Thymus (tissue), 11 donors: ENCODE data around the gene CYFIP1. TPM values are rescaled to one million over a fixed set of nuclear protein-coding genes. Genes with fewer than 3 reads are reported as not detected.
A peak's percentile ranks its signal among the peaks of the same experiment; 100 is the strongest.

ENCODE experiments used
- DNase-seq, 9 donors: peaks; one replicate each; pipeline ENCODE4 v3.0.0-alpha.2; 2013; ENCODE audit warnings: low spot score in 9 of 9, low read depth in 6 of 9, missing footprints in 1 of 9
- H3K27ac ChIP-seq, 2 donors: one replicate each; pipeline ENCODE4 v1.5.1; 2013; ENCODE audit warnings: control low read depth in 1 of 2, low read depth in 1 of 2, low read length in 1 of 2, mild to moderate bottlenecking in 1 of 2, moderate library complexity in 1 of 2
- H3K27me3 ChIP-seq, 2 donors: one replicate each; pipeline ENCODE4 v1.5.1; 2013; ENCODE audit warnings: low read length in 1 of 2; ENCODE audit not compliant: control insufficient read depth in 2 of 2, insufficient read depth in 1 of 2
- H3K36me3 ChIP-seq, 2 donors: one replicate each; pipeline ENCODE4 v1.5.1; 2013; ENCODE audit warnings: low read length in 1 of 2, mild to moderate bottlenecking in 1 of 2, moderate library complexity in 1 of 2; ENCODE audit not compliant: control insufficient read depth in 2 of 2, insufficient read depth in 2 of 2
- H3K4me1 ChIP-seq, 2 donors: one replicate each; pipeline ENCODE4 v1.5.1; 2013; ENCODE audit warnings: low read length in 2 of 2; ENCODE audit not compliant: control insufficient read depth in 2 of 2, insufficient read depth in 2 of 2
- H3K4me3 ChIP-seq, 2 donors: one replicate each; pipeline ENCODE4 v1.5.1; 2013; ENCODE audit warnings: low read length in 2 of 2, control low read depth in 1 of 2, mild to moderate bottlenecking in 1 of 2
- H3K9me3 ChIP-seq, 2 donors: one replicate each; pipeline ENCODE4 v1.5.1; 2013; ENCODE audit warnings: low read length in 1 of 2, mild to moderate bottlenecking in 1 of 2; ENCODE audit not compliant: control insufficient read depth in 2 of 2, insufficient read depth in 1 of 2
- WGBS: extraction: QIAGEN DNeasy Blood & Tissue Kit; methylation state at CpG from one replicate; pipeline ENCODE4 v1.1.7; 2013; 5-methylcytosine and 5-hydroxymethylcytosine counted together
- polyA plus RNA-seq: library from polyadenylated mRNA; stranded (reverse); fragments of 200-250 nt; gene quantifications from one replicate; pipeline ENCODE4 v1.2.3, GENCODE V29; 2013
- total RNA-seq: library from RNA; stranded (reverse); fragments of 120-200 nt; gene quantifications from one replicate; pipeline ENCODE4 v1.2.4, GENCODE V29; 2013
- donor health status: healthy.

Gene CYFIP1
- total and polyA plus RNA-seq, 2 donors = 19.6 to 23.3 TPM

GRCh38 chr15:22893081-22893480 lies 87.1 kb downstream of the CYFIP1 start:
- Histone ChIP-seq H3K36me3 (no peaks in the 10 kb centered on the region), H3K4me3 (no peak overlapping the region), H3K4me1 (peaks cover 0 to 5% of the 10 kb centered on the region in 2 donors), H3K9me3 (no peaks in the 10 kb centered on the region), H3K27ac (no peak overlapping the region), H3K27me3 (no peaks in the 10 kb centered on the region)
- 98% methylated on average over 17 of the region's 17 CpGs for WGBS
- no peak for DNase-seq

- no peaks in the 10 kb centered on the region for H3K36me3 ChIP-seq
- H3K4me3 ChIP-seq = no peak overlapping the region
- H3K27me3 ChIP-seq = no peaks in the 10 kb centered on the region
- H3K9me3 ChIP-seq = no peaks in the 10 kb centered on the region
- H3K4me1 ChIP-seq = peaks cover 0 to 5% of the 10 kb centered on the region in 2 donors
- no peak overlapping the region for H3K27ac ChIP-seq
- DNase-seq = no peak
- 91% methylated on average over 9 of the region's 9 CpGs for WGBS
Observed at GRCh38 chr15:22892333-22892732, 87.8 kb downstream of the CYFIP1 start.

DNA sequence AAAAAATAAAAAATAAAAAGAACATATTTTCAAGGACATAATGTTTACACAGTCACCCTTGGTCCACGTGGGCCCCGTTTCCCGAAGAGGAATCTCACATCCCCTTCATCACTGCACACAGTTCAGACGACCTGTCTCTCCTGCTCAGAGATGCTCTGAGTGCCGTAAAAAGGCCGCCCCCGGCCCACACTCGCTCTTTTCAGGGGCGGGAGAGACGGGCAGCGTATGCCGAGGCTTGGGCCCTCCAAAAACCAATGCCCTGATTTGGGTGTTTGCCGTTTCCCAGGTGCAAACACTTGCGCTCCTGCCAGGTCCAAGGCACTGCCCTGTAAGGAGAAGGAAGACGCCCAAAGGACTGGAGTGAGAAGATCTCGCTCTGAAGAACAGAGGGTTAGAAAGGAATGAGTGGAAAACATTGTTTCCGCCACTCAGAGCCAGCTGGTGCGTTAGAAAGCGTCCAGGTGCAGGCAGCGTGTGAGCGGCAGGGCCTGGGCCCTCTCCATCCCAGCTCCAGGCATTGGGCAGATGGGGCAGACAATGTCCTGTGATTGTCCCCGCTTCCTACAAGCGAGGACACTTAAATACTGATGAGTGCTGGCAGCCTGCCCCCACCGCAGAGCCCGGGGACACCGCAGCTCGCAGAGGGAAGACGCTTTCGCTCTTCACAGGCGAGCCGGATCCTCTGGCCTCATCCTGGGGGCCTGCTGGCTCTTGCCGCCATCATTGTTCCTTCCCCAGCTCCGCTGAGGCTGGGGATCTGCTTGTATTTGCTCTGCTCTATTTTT lies 88.5 kb downstream of the CYFIP1 start:
- H3K4me3 ChIP-seq = no peak overlapping the region
- H3K4me1 ChIP-seq = peaks cover 0 to 5% of the 10 kb centered on the region in 2 donors
- H3K27me3 ChIP-seq = no peaks in the 10 kb centered on the region
- no peaks in the 10 kb centered on the region for H3K9me3 ChIP-seq
- WGBS = 93% methylated on average over 33 of the region's 33 CpGs
- no peak for DNase-seq
- no peak overlapping the region for H3K27ac ChIP-seq
- H3K36me3 ChIP-seq = no peaks in the 10 kb centered on the region

GRCh38 chr15:22890296-22890695 lies 89.9 kb downstream of the CYFIP1 start:
- Histone ChIP-seq H3K9me3 (no peaks in the 10 kb centered on the region), H3K27me3 (no peaks in the 10 kb centered on the region), H3K27ac (peak overlapping the region in 1 of 2 donors; percentile 65), H3K4me3 (no peak overlapping the region), H3K36me3 (no peaks in the 10 kb centered on the region), H3K4me1 (peaks cover 0 to 5% of the 10 kb centered on the region in 2 donors)
- DNase-seq = no peak
- 90% methylated on average over 11 of the region's 11 CpGs for WGBS

DNA sequence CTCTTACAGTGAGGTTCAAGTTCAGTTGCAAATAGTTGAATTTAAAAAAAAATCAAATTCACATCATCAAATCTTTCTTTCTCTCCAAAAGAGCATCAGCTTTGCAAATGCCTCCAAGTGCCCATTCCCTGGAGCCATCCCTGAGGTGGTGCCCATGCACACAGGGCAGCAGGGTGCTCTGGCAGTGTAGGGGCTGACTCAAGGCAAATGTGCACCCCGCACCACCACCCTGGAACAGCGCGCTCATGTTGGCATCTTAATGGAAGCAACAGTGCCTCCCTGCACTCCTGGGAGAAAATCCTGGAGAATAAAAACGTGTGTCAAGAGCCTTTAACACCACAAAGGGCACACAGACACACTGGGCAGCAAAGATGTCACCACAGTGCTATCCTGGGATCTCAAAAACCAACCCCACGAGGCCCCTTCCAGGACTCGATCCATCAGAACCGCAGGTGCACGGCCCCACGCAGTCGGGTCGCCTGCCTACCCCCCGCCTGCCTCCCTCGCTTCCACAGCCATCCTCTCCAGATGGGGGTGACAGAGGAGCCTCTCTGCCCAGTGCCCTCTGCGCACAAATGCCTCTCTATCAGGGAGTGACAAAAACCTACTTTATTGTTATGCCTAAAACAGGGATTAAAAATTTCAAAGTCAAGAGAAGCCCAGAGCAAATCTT lies 90.9 kb downstream of the CYFIP1 start:
- Histone ChIP-seq H3K4me1 (peaks cover 0 to 5% of the 10 kb centered on the region in 2 donors), H3K36me3 (no peaks in the 10 kb centered on the region), H3K9me3 (no peaks in the 10 kb centered on the region), H3K4me3 (no peak overlapping the region), H3K27me3 (no peaks in the 10 kb centered on the region), H3K27ac (no peak overlapping the region)
- no peak for DNase-seq
- 97% methylated on average over 14 of the region's 14 CpGs for whole genome bisulfite sequencing

DNA sequence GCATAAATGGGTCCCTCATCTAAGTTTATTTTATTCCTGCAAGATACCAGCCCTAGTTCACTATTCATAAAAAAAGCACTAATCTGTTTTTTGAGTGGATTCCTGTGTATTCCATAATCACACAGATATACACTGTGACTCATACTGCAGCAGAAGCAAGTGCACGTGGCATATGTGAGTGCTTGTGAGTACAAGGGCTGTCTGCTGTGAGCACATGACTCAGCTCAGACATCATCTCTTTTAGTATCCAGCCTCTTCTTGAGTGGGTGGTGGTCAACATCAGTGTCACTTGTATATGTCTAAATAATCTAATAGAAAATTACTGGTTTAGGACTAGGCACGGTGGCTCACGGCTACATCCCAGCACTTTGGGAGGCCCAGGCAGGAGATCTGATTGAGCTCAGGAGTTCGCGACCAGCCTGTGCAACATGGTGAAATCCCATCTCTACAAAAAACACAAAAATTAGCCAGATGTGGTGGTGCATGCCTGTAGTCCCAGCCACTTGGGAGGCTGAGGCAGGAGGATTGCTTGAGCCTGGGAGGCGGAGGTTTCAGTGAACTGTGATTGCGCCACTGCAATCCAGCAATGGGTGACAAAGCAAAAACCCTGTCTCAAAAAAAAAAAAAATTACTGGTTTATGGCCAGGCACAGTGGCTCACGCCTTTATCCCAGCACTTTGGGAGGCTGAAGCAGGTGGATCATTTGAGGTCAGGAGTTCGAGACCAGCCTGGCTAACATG lies 91.9 kb downstream of the CYFIP1 start:
- no peaks in the 10 kb centered on the region for H3K9me3 ChIP-seq
- DNase-seq = no peak
- no peak overlapping the region for H3K4me3 ChIP-seq
- H3K27me3 ChIP-seq = no peaks in the 10 kb centered on the region
- H3K36me3 ChIP-seq = no peaks in the 10 kb centered on the region
- H3K4me1 ChIP-seq = peaks cover 0 to 5% of the 10 kb centered on the region in 2 donors
- H3K27ac ChIP-seq = no peak overlapping the region
- 98% methylated on average over 9 of the region's 9 CpGs for WGBS

- Histone ChIP-seq H3K9me3 (no peaks in the 10 kb centered on the region), H3K27me3 (no peaks in the 10 kb centered on the region), H3K27ac (no peak overlapping the region), H3K4me1 (peaks cover 0 to 5% of the 10 kb centered on the region in 2 donors), H3K36me3 (no peaks in the 10 kb centered on the region), H3K4me3 (no peak overlapping the region)
- DNase-seq = no peak
- 96% methylated on average over 14 of the region's 14 CpGs for WGBS
Observed at GRCh38 chr15:22887157-22887951, 92.8 kb downstream of the CYFIP1 start.

DNA sequence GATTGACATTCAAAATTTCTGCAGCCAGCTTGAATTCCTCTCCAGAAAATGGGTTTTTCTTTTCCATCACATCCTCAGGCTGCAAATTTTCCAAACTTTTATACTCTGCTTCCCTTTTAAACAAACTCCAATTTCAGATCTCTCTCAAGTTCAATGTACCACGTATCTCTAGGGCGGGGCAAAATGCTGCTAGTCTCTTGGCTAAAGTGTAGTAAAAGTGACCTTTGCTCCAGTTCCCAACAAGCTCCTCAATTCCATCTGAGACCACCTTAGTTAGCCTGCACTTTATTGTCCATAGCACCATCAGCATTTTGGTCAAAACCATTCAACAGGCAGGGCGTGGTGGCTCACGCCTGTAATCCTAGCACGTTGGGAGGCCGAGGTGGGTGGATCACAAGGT lies 95.0 kb downstream of the CYFIP1 start:
- Histone ChIP-seq H3K4me1 (peaks cover 5 to 6% of the 10 kb centered on the region in 2 donors), H3K9me3 (peaks cover 0 to 1% of the 10 kb centered on the region in 2 donors), H3K27me3 (no peaks in the 10 kb centered on the region), H3K27ac (no peak overlapping the region), H3K36me3 (no peaks in the 10 kb centered on the region), H3K4me3 (no peak overlapping the region)
- DNase-seq = no peak
- WGBS = 98% methylated on average over 6 of the region's 6 CpGs
